Left kidney (tissue), 8 donors: Measurements from ENCODE around the gene GPRC5B. TPM values are rescaled to one million over a fixed set of nuclear protein-coding genes. Genes with fewer than 3 reads are reported as not detected.

Source experiments
- DNase-seq: peaks from one replicate; pipeline ENCODE4 v3.0.0-alpha.2; 2013
- long read RNA-seq, 8 donors: transcript quantifications; one replicate each; lab custom pipeline, GENCODE V29; 2026
- polyA plus RNA-seq: library from polyadenylated mRNA; unstranded; fragments of 120-200 nt; gene quantifications from one replicate; pipeline ENCODE4 v1.2.1, GENCODE V29; 2013; ENCODE audit not compliant: insufficient read length

GPRC5B gene, protein sequence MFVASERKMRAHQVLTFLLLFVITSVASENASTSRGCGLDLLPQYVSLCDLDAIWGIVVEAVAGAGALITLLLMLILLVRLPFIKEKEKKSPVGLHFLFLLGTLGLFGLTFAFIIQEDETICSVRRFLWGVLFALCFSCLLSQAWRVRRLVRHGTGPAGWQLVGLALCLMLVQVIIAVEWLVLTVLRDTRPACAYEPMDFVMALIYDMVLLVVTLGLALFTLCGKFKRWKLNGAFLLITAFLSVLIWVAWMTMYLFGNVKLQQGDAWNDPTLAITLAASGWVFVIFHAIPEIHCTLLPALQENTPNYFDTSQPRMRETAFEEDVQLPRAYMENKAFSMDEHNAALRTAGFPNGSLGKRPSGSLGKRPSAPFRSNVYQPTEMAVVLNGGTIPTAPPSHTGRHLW
- 106 TPM for polyA plus RNA-seq
- long read RNA-seq, donor 1, full-length matches to known transcripts, result 86 of 134 reads
- long read RNA-seq, donor 1, partial matches to known transcripts, result 48 of 134 reads
- long read RNA-seq, donor 1, other reads (novel, unspliced or antisense), result 0 of 134 reads
- long read RNA-seq, donor 2, full-length matches to known transcripts, result 57 of 74 reads
- long read RNA-seq, donor 2, partial matches to known transcripts, result 17 of 74 reads
- long read RNA-seq, donor 2, other reads (novel, unspliced or antisense), result 0 of 74 reads
- long read RNA-seq, donor 3, full-length matches to known transcripts, result 24 of 46 reads
- long read RNA-seq, donor 3, partial matches to known transcripts, result 22 of 46 reads
- long read RNA-seq, donor 3, other reads (novel, unspliced or antisense), result 0 of 46 reads
- long read RNA-seq, donor 4, partial matches to known transcripts, result 5 of 6 reads
- long read RNA-seq, donor 4, other reads (novel, unspliced or antisense), result 0 of 6 reads
- long read RNA-seq, donor 5, full-length matches to known transcripts, result 56 of 62 reads
- long read RNA-seq, donor 5, partial matches to known transcripts, result 6 of 62 reads
- long read RNA-seq, donor 5, other reads (novel, unspliced or antisense), result 0 of 62 reads
- long read RNA-seq, donor 6, full-length matches to known transcripts, result 51 of 81 reads
- long read RNA-seq, donor 6, partial matches to known transcripts, result 30 of 81 reads
- long read RNA-seq, donor 6, other reads (novel, unspliced or antisense), result 0 of 81 reads
- long read RNA-seq, donor 7, full-length matches to known transcripts, result 73 of 111 reads
- long read RNA-seq, donor 7, partial matches to known transcripts, result 38 of 111 reads
- long read RNA-seq, donor 7, other reads (novel, unspliced or antisense), result 0 of 111 reads
- long read RNA-seq, donor 8, full-length matches to known transcripts, result 11 of 11 reads
- long read RNA-seq, donor 8, partial matches to known transcripts, result 0 of 11 reads
- long read RNA-seq, donor 8, other reads (novel, unspliced or antisense), result 0 of 11 reads

DNA sequence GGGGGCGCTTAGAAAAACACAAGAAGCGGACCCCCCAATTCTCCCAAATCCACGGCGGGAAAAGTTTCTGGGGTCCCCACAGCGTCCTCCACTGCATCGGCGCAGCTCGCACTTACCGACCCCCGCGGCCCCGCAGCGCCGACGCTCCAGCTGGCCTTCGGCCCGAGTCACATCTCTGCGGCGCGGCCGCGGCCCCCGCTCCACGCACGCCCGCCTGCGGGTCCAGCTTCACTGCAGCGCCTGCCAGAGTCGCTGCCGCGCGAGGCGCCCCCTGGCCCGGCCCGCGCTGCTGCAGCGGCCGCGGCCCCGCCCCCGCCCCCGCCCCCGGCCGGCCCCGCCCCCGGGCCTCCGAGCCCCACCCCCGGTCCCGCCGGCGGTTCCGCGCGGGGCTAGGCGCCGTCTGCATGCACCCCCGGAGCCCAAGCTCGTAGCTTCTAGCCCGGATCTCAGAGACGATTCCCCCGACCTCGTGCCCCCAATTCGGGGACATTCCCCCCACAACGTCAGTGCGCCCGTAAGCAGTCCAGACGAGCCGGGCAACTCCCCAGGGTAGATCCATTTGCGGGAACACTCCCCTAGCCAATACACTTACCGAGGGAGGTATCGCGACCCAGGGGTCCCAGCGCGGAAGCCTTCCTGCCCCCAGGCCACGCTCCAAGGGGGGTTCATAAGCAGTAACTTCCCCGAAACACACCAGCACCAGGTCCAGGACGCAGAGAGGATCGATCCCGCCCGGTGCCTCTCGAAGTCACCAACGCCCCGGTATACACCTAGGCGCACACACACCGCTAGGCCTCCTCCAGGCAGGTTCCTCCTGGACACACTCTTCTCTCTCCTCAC lies at the start of gene GPRC5B:
Gene GPRC5B, minus strand, starts transcription at position 238 of the 840 bp plus-strand sequence. CDS start 12,003 bp downstream, outside the sequence.
- peak; percentile 46 for DNase-seq

DNA sequence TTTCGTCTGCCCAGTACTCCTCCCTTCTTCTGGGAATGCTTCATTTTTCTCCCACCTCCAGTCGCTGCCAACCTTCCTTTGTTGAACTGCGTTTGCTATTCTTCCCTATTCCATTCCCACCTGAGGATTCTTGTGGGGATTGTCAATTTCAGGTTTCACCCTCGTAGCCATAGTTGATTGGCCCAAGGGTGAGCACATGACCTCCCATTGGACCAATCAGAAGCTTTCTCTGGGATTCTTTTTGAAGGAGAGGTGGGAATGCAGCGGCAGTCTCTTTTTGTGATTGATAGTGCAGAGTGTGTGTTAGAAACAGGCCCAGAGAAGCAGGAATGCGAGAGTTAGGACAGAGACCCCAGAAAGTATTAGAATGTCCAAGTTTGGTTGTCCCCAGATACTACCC lies 49.1 kb upstream of the GPRC5B start:
- no peak for DNase-seq

- no peak for DNase-seq
Measured at GRCh38 chr16:19929062-19929511, 44.4 kb upstream of the GPRC5B start.

DNA sequence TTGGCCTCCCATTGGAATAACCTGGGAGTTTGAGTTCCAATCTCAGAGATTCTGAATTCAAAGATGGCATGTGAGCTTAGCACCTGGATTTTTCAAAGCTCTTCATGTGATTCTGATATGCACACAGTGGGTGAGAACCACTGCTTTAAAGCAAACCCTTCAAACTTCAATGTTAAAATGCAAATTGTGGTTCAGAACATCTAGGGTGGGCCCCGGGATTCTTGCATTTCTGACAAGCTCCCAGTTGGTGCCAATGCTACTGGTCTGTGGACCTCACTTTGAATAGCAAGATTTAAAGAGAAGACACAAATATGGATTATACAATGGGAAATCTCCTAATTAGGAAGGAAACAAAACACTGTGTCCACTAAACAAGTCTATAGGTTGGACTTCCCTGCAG lies 43.8 kb upstream of the GPRC5B start:
- no peak for DNase-seq

GRCh38 chr16:19926449-19927390 lies 42.1 kb upstream of the GPRC5B start:
- no peak for DNase-seq

DNA sequence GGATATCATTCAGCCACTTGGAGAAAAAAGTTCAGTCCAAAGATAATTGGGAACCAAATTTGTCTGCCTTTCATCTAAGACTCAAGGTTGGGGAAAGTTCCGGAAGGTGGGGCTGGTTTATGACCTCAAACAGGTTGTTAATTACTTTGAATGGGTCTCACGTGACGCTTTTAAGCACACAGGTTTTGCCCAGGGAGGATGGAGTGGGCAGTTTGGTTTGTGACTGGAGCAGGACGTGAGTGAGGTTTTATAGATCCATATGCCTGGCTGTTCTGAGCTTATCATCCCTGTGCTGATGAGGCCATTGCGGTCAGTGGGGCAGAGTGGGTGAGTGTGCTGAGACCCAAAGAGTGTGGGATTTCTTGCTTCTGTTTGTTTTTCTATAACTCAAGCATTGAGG lies 38.7 kb upstream of the GPRC5B start:
- DNase-seq, result no peak

- no peak for DNase-seq
Measured at GRCh38 chr16:19919142-19919541, 34.5 kb upstream of the GPRC5B start.

GRCh38 chr16:19916064-19916463 lies 31.4 kb upstream of the GPRC5B start:
- DNase-seq, result no peak

DNA sequence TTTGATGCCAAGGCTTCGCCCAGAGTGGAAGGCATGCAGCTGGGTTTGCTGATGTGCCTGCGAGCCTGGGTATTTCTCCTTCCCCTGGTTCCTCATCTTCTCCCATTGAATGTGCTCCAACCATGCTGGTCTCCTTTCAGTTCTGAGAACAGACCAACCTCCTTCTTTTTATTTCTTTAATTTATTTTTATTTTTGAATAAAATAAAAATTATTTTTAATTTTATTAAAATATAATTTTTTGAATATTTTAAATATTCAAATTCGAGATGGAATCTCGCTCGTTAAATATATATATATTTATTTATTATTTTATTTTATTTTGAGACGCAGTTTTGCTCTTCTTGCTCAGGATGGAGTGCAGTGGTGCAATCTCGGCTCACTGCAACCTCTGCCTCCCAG lies 30.2 kb upstream of the GPRC5B start:
- no peak for DNase-seq

DNA sequence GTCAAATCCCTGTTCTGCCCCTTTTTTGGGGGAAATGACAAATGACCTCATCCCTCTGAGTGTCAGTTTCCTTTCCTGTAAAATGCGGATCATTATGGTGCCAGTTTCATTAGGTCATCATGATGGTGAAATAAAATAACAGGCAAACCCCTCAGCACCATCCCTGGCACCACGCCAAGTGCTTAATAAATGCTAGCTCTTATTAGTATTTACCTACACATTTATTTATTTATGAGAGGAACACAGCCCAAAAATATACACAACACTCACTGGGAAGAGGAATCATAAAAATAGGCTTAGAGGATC lies 28.6 kb upstream of the GPRC5B start:
- no peak for DNase-seq

DNA sequence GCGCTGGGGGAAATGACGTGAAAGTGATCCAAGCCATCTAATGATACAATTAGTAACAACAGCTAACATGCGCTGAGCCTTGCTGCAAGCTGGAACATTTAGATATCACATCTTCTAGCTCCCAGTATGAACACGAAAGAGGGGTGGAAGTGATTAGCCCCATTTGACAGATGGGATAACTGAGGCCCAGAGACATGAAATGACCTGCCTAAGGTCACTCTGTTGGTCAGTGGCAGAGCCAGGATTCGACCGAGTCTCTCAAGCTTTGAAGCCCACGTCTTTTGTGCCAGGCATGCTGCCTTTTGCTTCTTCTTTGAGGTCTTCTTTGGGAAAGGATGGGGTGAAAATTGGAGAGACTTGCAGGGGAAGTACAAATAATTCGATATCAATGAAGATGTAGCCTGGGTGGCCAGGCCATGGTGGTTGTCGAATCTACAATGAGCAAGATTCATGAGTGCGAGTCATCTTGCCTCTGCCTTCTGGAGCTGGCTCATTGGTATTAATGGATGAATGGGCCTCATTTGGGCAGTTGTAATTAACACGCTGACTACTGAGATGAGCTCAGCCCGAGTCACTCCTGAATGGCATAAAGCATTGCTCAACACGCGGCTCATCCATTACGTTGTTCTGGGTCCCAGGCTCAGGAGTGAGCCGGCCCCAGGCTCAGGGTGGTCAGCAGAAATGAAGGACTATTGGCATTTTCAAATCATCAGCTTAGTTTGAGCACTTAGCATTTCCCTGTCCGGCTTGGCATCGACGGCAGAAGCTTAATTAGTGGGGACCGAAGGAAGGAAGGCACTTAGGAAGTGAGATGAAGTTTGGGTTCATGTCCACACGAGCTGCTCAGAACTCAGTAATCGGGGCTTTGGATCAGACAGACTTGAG lies 28.0 kb upstream of the GPRC5B start:
- DNase-seq, result no peak

DNA sequence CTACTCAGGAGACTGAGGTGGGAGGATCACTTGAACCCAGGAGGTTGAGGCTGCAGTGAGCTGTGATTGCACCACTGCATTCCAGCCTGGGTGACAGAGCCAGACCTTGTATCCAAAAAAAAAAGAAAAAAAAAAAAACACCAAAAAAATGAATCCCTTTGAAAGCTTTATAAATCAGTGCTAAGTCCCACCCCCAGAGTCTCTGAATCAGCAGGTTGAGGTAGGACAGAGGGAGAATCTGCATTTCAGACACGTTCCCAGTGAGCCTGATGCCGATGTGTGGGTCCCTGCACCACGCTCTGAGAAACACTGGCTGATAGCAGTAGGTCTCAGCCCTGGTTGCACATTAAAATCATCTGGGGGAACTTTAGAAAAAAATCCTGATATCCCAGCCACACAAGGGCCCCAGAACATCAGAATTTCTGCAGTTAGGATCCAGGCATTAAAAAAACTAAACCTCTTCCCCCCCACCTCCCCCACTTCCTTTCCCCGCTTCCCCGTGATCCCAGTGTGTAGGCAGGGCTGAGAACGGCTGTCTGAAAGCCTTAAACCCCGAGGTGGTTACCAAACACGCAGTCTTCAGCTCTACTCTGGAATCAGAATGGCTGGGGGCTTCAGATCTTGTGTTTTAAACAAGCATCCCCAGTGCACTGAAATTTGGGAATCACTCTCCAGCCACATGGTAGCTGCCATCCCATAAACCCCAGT lies 27.3 kb upstream of the GPRC5B start:
- no peak for DNase-seq

GRCh38 chr16:19911204-19911603 lies 26.6 kb upstream of the GPRC5B start:
- no peak for DNase-seq

GRCh38 chr16:19909750-19910322 lies 25.2 kb upstream of the GPRC5B start:
- DNase-seq, result no peak

DNA sequence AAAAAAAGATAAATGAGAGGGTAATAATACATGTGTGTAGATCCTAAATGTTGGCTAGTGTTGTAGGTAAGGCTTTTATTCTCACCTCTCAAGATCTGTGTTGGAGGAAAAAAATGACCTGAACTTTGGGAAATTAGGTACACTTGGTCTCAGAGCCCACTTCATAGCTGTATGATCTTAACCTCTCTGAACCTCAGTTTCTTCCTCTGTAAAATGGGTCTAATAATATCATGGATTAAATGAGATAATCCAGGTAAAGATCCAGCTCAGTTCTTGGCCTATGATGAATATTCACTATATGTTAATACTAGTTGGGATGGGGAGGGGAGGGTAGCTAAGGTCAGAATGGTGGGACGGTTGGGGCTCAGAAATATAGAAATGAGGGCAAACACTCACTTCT lies 24.3 kb upstream of the GPRC5B start:
- DNase-seq, result no peak

GRCh38 chr16:19907161-19907992 lies 22.7 kb upstream of the GPRC5B start:
- DNase-seq, result peak; percentile 53

DNA sequence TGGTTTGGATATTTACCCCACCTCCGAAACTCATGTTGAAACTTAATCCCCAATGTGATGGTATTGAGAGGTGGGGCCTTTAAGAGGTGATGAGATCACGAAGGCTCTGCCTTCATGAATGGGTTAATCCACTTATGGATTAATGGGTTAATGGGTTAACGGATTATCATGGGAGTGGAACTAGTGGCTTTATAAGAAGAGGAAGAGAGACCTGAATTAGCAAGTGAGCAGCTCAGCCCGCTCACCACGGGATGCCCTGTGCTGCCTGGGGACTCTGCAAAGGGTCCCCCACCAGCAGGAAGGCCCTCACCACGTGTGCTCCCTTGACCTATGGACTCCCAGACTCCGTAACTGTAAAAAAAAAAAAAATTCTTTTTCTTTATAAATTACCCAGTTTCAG lies 16.5 kb upstream of the GPRC5B start:
- no peak for DNase-seq
